K562 (cell line): ENCODE data around the gene TRAPPC5. TPM values are rescaled to one million over a fixed set of nuclear protein-coding genes. Genes with fewer than 3 reads are reported as not detected.

ENCODE experiments used
- ETV1 ChIP-seq: fragments of 450-650 bp; conservative IDR thresholded peaks from 2 replicates; pipeline ENCODE4 v1.6.1; 2016; ENCODE audit warnings: missing genetic modification characterization, control low read depth, low read depth, missing compliant biosample characterization
- HCFC1 ChIP-seq: IDR thresholded peaks from 2 replicates; pipeline ENCODE4 v1.6.1; 2012; ENCODE audit warnings: low read depth, low read length, improper control_type of control experiment
- HNRNPL ChIP-seq: fragments of 200-400 bp; formaldehyde crosslinking; IDR thresholded peaks from 2 replicates; pipeline ENCODE4 v1.6.1; 2017; ENCODE audit warnings: low read depth, mild to moderate bottlenecking, low read length
- KAT8 ChIP-seq: fragments of 450-650 bp; IDR thresholded peaks from 2 replicates; pipeline ENCODE4 v1.6.1; 2016; ENCODE audit warnings: low read depth, mild to moderate bottlenecking
- MEIS2 ChIP-seq: fragments of 450-650 bp; IDR thresholded peaks from 2 replicates; pipeline ENCODE4 v1.6.1; 2014; ENCODE audit warnings: mild to moderate bottlenecking; ENCODE audit not compliant: partially characterized antibody
- RBFOX2 ChIP-seq: fragments of 200-400 bp; formaldehyde crosslinking; IDR thresholded peaks from 2 replicates; pipeline ENCODE4 v1.6.1; 2017; ENCODE audit warnings: low read depth, mild to moderate bottlenecking, low read length, moderate library complexity
- RFX7 ChIP-seq: fragments of 250-450 bp; sonication (Bioruptor Pico); IDR thresholded peaks from 2 replicates; pipeline ENCODE4 v1.5.1; 2021; ENCODE audit warnings: mild to moderate bottlenecking
- SIN3A ChIP-seq, 2 experiments: fragments of 150-350 bp in 1 of 2; IDR thresholded peaks; 2 replicates each; pipeline ENCODE4 v1.6.1; 2011 to 2016; ENCODE audit warnings: borderline replicate concordance in 2 of 2, low read depth in 2 of 2, low read length in 2 of 2, mild to moderate bottlenecking in 2 of 2, moderate library complexity in 2 of 2; ENCODE audit not compliant: control insufficient read depth in 1 of 2
- SMARCA4 ChIP-seq: fragments of 450-650 bp; IDR thresholded peaks from 2 replicates; pipeline ENCODE4 v1.6.1; 2016
- STAT5A ChIP-seq: IDR thresholded peaks from 2 replicates; pipeline ENCODE4 v1.6.1; 2012; ENCODE audit warnings: low read length, inconsistent platforms, borderline replicate concordance
- ZFP1 ChIP-seq: fragments of 450-650 bp; formaldehyde crosslinking; IDR thresholded peaks from 2 replicates; pipeline ENCODE4 v1.4.0; 2020; ENCODE audit warnings: mild to moderate bottlenecking, mixed read lengths
- ZFP36 ChIP-seq: fragments of 150-350 bp; IDR thresholded peaks from 2 replicates; pipeline ENCODE4 v1.6.1; 2018; ENCODE audit warnings: low read length, low read depth; ENCODE audit not compliant: partially characterized antibody
- ZNF124 ChIP-seq: sonication (generic); formaldehyde crosslinking; IDR thresholded peaks from 2 replicates; pipeline ENCODE4 v1.8.1; 2022; ENCODE audit warnings: missing genetic modification reagents
- ZNF133 ChIP-seq: fragments of 250-450 bp; sonication (Bioruptor Pico); IDR thresholded peaks from 2 replicates; pipeline ENCODE4 v1.4.0; 2020; ENCODE audit warnings: mild to moderate bottlenecking
- polyA plus RNA-seq, 8 experiments: library from polyadenylated mRNA; depleted of rRNA in 4 of 8; stranded (reverse) in 5 of 8; unstranded in 3 of 8; fragments of >200 nt; fragmentation: Nextera tagmentation in 2 of 8; fragmentation: Illumina TruSeq in 1 of 8; extraction: Ambion mirVana in 2 of 8; extraction: Trizol in 1 of 8; gene quantifications; 2 replicates each; pipeline versions ENCODE4 v1.2.1 to v1.2.3, GENCODE V29; 2011 to 2014; ENCODE audit warnings: inconsistent platforms in 1 of 8, missing spikeins in 1 of 8
- total RNA-seq, 7 experiments: library from RNA; depleted of rRNA in 6 of 7; stranded (reverse); fragments of >200 nt in 6 of 7; fragmentation: Illumina TruSeq in 2 of 7; extraction: Trizol in 2 of 7; gene quantifications; 2 replicates each; pipeline versions ENCODE4 v1.2.1 to v1.2.3, GENCODE V29; 2011 to 2021; ENCODE audit warnings: low replicate concordance in 1 of 7
- TF ChIP-seq, protein P1 (sequence below): sonication (generic); formaldehyde crosslinking; IDR thresholded peaks from 2 replicates; pipeline ENCODE4 v1.8.0; 2023; ENCODE audit warnings: missing genetic modification reagents, mild to moderate bottlenecking, borderline replicate concordance
- TF ChIP-seq, protein P2 (sequence below): fragments of 250-450 bp; sonication (Bioruptor Pico); IDR thresholded peaks from 2 replicates; pipeline ENCODE4 v1.5.0; 2020; ENCODE audit warnings: mild to moderate bottlenecking
- TF ChIP-seq, protein P3 (sequence below): sonication (generic); IDR thresholded peaks from 2 replicates; pipeline ENCODE4 v1.6.1; 2016
- TF ChIP-seq, protein P4 (sequence below), 2 experiments: IDR thresholded peaks; 2 replicates each; pipeline ENCODE4 v1.6.1; 2012; ENCODE audit warnings: improper control_type of control experiment in 2 of 2, low read depth in 2 of 2, low read length in 2 of 2, borderline replicate concordance in 1 of 2

TRAPPC5 gene
- total and polyA plus RNA-seq, 9 of the 15 experiments (the other 6 are each of a cell fraction or from before 2014, with no cell fraction given): 2.0 to 76.9 (median 29.3) TPM

DNA sequence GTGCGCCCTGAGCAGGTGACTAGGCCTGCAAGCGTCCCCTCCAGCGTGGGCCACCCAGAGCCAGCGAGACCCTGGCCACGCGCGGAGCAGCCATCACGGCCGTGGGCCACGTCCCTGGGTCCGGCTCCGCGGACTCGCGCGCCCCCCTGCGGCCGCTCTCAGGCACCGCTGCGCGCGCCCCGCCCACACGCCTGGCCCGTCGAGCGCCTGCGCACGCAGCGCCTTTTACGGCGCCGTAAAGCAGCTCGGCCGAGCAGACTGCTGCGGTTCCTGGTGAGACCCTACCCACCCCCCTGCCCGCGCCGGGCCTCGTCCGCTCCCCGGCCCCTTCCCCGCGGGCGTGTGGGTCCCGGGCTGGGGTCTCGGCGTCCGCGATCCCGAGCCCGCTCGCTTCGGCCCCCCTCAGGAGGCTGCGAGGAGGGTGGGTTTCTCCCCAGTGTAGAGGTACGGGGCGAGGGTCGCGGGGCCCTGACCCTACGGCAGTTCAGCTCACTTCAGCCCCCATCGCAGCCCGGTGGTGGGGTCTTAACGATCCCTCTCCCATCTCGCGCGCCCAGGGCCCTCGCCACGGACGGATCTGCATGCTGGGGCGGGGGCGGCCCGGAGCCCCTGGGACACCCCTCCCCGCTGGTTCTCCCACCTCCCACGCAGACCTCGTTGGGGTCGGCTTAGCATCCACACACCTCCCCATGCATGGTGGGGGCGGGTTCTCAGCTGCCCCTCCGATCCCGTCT, at the start of gene TRAPPC5 (continued):
- TF ChIP-seq, protein P1, sequence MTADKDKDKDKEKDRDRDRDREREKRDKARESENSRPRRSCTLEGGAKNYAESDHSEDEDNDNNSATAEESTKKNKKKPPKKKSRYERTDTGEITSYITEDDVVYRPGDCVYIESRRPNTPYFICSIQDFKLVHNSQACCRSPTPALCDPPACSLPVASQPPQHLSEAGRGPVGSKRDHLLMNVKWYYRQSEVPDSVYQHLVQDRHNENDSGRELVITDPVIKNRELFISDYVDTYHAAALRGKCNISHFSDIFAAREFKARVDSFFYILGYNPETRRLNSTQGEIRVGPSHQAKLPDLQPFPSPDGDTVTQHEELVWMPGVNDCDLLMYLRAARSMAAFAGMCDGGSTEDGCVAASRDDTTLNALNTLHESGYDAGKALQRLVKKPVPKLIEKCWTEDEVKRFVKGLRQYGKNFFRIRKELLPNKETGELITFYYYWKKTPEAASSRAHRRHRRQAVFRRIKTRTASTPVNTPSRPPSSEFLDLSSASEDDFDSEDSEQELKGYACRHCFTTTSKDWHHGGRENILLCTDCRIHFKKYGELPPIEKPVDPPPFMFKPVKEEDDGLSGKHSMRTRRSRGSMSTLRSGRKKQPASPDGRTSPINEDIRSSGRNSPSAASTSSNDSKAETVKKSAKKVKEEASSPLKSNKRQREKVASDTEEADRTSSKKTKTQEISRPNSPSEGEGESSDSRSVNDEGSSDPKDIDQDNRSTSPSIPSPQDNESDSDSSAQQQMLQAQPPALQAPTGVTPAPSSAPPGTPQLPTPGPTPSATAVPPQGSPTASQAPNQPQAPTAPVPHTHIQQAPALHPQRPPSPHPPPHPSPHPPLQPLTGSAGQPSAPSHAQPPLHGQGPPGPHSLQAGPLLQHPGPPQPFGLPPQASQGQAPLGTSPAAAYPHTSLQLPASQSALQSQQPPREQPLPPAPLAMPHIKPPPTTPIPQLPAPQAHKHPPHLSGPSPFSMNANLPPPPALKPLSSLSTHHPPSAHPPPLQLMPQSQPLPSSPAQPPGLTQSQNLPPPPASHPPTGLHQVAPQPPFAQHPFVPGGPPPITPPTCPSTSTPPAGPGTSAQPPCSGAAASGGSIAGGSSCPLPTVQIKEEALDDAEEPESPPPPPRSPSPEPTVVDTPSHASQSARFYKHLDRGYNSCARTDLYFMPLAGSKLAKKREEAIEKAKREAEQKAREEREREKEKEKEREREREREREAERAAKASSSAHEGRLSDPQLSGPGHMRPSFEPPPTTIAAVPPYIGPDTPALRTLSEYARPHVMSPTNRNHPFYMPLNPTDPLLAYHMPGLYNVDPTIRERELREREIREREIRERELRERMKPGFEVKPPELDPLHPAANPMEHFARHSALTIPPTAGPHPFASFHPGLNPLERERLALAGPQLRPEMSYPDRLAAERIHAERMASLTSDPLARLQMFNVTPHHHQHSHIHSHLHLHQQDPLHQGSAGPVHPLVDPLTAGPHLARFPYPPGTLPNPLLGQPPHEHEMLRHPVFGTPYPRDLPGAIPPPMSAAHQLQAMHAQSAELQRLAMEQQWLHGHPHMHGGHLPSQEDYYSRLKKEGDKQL: no peak
- TF ChIP-seq RBFOX2: peak; percentile 65
- TF ChIP-seq, protein P2, sequence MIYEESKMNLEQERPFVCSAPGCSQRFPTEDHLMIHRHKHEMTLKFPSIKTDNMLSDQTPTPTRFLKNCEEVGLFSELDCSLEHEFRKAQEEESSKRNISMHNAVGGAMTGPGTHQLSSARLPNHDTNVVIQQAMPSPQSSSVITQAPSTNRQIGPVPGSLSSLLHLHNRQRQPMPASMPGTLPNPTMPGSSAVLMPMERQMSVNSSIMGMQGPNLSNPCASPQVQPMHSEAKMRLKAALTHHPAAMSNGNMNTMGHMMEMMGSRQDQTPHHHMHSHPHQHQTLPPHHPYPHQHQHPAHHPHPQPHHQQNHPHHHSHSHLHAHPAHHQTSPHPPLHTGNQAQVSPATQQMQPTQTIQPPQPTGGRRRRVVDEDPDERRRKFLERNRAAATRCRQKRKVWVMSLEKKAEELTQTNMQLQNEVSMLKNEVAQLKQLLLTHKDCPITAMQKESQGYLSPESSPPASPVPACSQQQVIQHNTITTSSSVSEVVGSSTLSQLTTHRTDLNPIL (CRISPR knock-in tag): no peak
- TF ChIP-seq STAT5A: no peak
- TF ChIP-seq HCFC1: peak; percentile 35; the same call in 1 of the 2 replicates
- TF ChIP-seq SIN3A (IDR thresholded peaks at IDR 0.05; ENCODE audit: borderline replicate concordance in 2 of 2, control insufficient read depth in 1 of 2, low read depth in 2 of 2, low read length in 2 of 2): peak in 1 of 2 experiments; percentile 24; a peak in 1 of 4 replicates
- TF ChIP-seq, protein P3, sequence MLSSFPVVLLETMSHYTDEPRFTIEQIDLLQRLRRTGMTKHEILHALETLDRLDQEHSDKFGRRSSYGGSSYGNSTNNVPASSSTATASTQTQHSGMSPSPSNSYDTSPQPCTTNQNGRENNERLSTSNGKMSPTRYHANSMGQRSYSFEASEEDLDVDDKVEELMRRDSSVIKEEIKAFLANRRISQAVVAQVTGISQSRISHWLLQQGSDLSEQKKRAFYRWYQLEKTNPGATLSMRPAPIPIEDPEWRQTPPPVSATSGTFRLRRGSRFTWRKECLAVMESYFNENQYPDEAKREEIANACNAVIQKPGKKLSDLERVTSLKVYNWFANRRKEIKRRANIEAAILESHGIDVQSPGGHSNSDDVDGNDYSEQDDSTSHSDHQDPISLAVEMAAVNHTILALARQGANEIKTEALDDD: no peak
- TF ChIP-seq KAT8: no peak
- TF ChIP-seq ZFP36: no peak
- no peak for TF ChIP-seq ETV1
- no peak for TF ChIP-seq ZNF133 (CRISPR knock-in tag)
- TF ChIP-seq MEIS2: peak; percentile 80
- TF ChIP-seq, protein P4, sequence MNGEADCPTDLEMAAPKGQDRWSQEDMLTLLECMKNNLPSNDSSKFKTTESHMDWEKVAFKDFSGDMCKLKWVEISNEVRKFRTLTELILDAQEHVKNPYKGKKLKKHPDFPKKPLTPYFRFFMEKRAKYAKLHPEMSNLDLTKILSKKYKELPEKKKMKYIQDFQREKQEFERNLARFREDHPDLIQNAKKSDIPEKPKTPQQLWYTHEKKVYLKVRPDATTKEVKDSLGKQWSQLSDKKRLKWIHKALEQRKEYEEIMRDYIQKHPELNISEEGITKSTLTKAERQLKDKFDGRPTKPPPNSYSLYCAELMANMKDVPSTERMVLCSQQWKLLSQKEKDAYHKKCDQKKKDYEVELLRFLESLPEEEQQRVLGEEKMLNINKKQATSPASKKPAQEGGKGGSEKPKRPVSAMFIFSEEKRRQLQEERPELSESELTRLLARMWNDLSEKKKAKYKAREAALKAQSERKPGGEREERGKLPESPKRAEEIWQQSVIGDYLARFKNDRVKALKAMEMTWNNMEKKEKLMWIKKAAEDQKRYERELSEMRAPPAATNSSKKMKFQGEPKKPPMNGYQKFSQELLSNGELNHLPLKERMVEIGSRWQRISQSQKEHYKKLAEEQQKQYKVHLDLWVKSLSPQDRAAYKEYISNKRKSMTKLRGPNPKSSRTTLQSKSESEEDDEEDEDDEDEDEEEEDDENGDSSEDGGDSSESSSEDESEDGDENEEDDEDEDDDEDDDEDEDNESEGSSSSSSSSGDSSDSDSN (IDR thresholded peaks at IDR 0.05; ENCODE audit: borderline replicate concordance in 1 of 2, low read depth in 2 of 2, low read length in 2 of 2): no peak
- no peak for TF ChIP-seq HNRNPL
- TF ChIP-seq ZNF124 (CRISPR knock-in tag): no peak
- no peak for TF ChIP-seq ZFP1 (CRISPR knock-in tag)
- TF ChIP-seq RFX7 (CRISPR knock-in tag): no peak
- no peak for TF ChIP-seq SMARCA4
